ENCODE measurements around the gene ZNF70.
"Not testable (repeated sequence)": the region's sequence is repeated elsewhere in the genome, so short reads cannot be mapped to it uniquely, and the experiment has no call there.

ZNF70 gene

GRCh38 chr22:23754980-23755636 is 4.2 kb upstream of the ZNF70 start:
- DNase-seq, result no peak

GRCh38 chr22:23754220-23754919 is 3.5 kb upstream of the ZNF70 start, which contains the start of gene VPREB3:
Gene VPREB3, minus strand, starts transcription at chr22:23754425. Its CDS starts 62 bp downstream, at chr22:23754363.
- no peak for DNase-seq

- no peak for DNase-seq
Measured at GRCh38 chr22:23753385-23753784, 2.5 kb upstream of the ZNF70 start.

GRCh38 chr22:23752750-23753149 is 1.8 kb upstream of the ZNF70 start:
- DNase-seq, result no peak

GRCh38 chr22:23752090-23752691 is 1.3 kb upstream of the ZNF70 start:
- no peak for DNase-seq

- DNase-seq, result no peak
Measured at GRCh38 chr22:23751441-23751996, 607 bp upstream of the ZNF70 start.

- DNase-seq, result no peak
Measured at GRCh38 chr22:23750367-23750713, 572 bp downstream of the ZNF70 start.

GRCh38 chr22:23749841-23750301 is 1.0 kb downstream of the ZNF70 start:
- no peak for DNase-seq

- DNase-seq, result no peak
Measured at GRCh38 chr22:23745791-23746190, 5.1 kb downstream of the ZNF70 start.

- DNase-seq, result no peak
Measured at GRCh38 chr22:23744485-23744884, 6.4 kb downstream of the ZNF70 start.

GRCh38 chr22:23744001-23744400 is 6.9 kb downstream of the ZNF70 start:
- DNase-seq, result no peak

- DNase-seq, result no peak
Measured at GRCh38 chr22:23743303-23743705, 7.6 kb downstream of the ZNF70 start.

GRCh38 chr22:23742505-23743264 is 8.2 kb downstream of the ZNF70 start:
- no peak for DNase-seq

- DNase-seq, result no peak
Measured at GRCh38 chr22:23737696-23738095, 13.2 kb downstream of the ZNF70 start.

GRCh38 chr22:23728108-23728507 is 22.8 kb downstream of the ZNF70 start:
- not testable (repeated sequence) for DNase-seq

GRCh38 chr22:23722724-23723123 is 28.2 kb downstream of the ZNF70 start:
- no peak for DNase-seq

- DNase-seq, result no peak
Measured at GRCh38 chr22:23722160-23722559, 28.8 kb downstream of the ZNF70 start.

- no peak for DNase-seq
Measured at GRCh38 chr22:23720855-23721254, 30.1 kb downstream of the ZNF70 start.

- no peak for DNase-seq
Measured at GRCh38 chr22:23718371-23719165, 32.3 kb downstream of the ZNF70 start.

- peak; percentile 37 for DNase-seq
Measured at GRCh38 chr22:23716811-23717801, 33.8 kb downstream of the ZNF70 start.
